KMS-11 (cell line): Measurements from ENCODE around the gene BSND.

Experiments
- H2AFZ ChIP-seq: fragments of 200-600 bp; sonication (generic); 2 replicates; pipeline ENCODE4 v1.6.1; 2016; ENCODE audit warnings: antibody characterized with exemption, mixed run types, low read depth
- H3K27ac ChIP-seq: fragments of 200-600 bp; sonication (generic); 2 replicates; pipeline ENCODE4 v1.6.1; 2016; ENCODE audit warnings: mild to moderate bottlenecking, mixed run types
- H3K27me3 ChIP-seq: fragments of 200-600 bp; sonication (generic); 2 replicates; pipeline ENCODE4 v1.6.1; 2017; ENCODE audit warnings: mild to moderate bottlenecking, low read depth, mixed run types, moderate library complexity; ENCODE audit not compliant: insufficient read depth
- H3K36me3 ChIP-seq: fragments of 200-600 bp; sonication (generic); 2 replicates; pipeline ENCODE4 v1.6.1; 2017; ENCODE audit warnings: mild to moderate bottlenecking, mixed run types; ENCODE audit not compliant: insufficient read depth
- H3K4me1 ChIP-seq: fragments of 200-600 bp; sonication (generic); 2 replicates; pipeline ENCODE4 v1.6.1; 2016; ENCODE audit warnings: mild to moderate bottlenecking, low read depth, mixed run types; ENCODE audit not compliant: poor library complexity, severe bottlenecking
- H3K4me2 ChIP-seq: fragments of 200-600 bp; sonication (generic); 2 replicates; pipeline ENCODE4 v1.7.0; 2016; ENCODE audit warnings: mild to moderate bottlenecking, mixed run types
- H3K4me3 ChIP-seq: fragments of 200-600 bp; sonication (generic); IDR thresholded peaks from 2 replicates; pipeline ENCODE4 v1.6.1; 2017; ENCODE audit warnings: low read depth, low read length, mixed read lengths; ENCODE audit not compliant: insufficient read depth
- H3K79me2 ChIP-seq: fragments of 200-600 bp; sonication (generic); 2 replicates; pipeline ENCODE4 v1.6.1; 2016; ENCODE audit warnings: low read depth, mixed run types; ENCODE audit not compliant: insufficient read depth
- H3K9ac ChIP-seq: fragments of 200-600 bp; sonication (generic); 2 replicates; pipeline ENCODE4 v1.6.1; 2016; ENCODE audit warnings: mild to moderate bottlenecking, mixed run types
- H4K20me1 ChIP-seq: fragments of 200-600 bp; sonication (generic); 2 replicates; pipeline ENCODE4 v1.6.1; 2016; ENCODE audit warnings: mild to moderate bottlenecking, mixed run types; ENCODE audit not compliant: insufficient read depth
- CTCF ChIP-seq: fragments of 200-600 bp; sonication (generic); conservative IDR thresholded peaks from 2 replicates; pipeline ENCODE4 v1.6.1; 2017; ENCODE audit warnings: low read depth, mild to moderate bottlenecking, antibody characterized with exemption, low read length, moderate library complexity, mixed read lengths

Gene BSND

GRCh38 chr1:54985556-54985955 is 13.2 kb upstream of the BSND start:
- H3K9ac ChIP-seq, result no peak overlapping the region
- no peak for TF ChIP-seq CTCF
- no peaks in the 10 kb centered on the region for H3K4me1 ChIP-seq
- no peak overlapping the region for H3K27ac ChIP-seq
- H4K20me1 ChIP-seq, result no peaks in the 10 kb centered on the region
- H3K4me3 ChIP-seq, result no peak overlapping the region
- H2AFZ ChIP-seq, result no peak overlapping the region
- no peaks in the 10 kb centered on the region for H3K36me3 ChIP-seq
- H3K27me3 ChIP-seq, result no peaks in the 10 kb centered on the region
- H3K79me2 ChIP-seq, result no peaks in the 10 kb centered on the region
- H3K4me2 ChIP-seq, result no peak overlapping the region

GRCh38 chr1:54986025-54986424 is 12.7 kb upstream of the BSND start:
- TF ChIP-seq CTCF, result no peak
- Histone ChIP-seq H3K4me3 (no peak overlapping the region), H3K4me1 (no peaks in the 10 kb centered on the region), H3K27ac (no peak overlapping the region), H3K4me2 (no peak overlapping the region), H3K27me3 (no peaks in the 10 kb centered on the region), H3K9ac (no peak overlapping the region), H3K36me3 (no peaks in the 10 kb centered on the region), H4K20me1 (no peaks in the 10 kb centered on the region), H2AFZ (no peak overlapping the region), H3K79me2 (no peaks in the 10 kb centered on the region)

- no peak for TF ChIP-seq CTCF
- Histone ChIP-seq H3K79me2 (no peaks in the 10 kb centered on the region), H3K9ac (no peak overlapping the region), H4K20me1 (no peaks in the 10 kb centered on the region), H3K27me3 (no peaks in the 10 kb centered on the region), H3K36me3 (no peaks in the 10 kb centered on the region), H3K4me2 (no peak overlapping the region), H3K27ac (no peak overlapping the region), H2AFZ (no peak overlapping the region), H3K4me1 (no peaks in the 10 kb centered on the region), H3K4me3 (no peak overlapping the region)
Observed at GRCh38 chr1:54986533-54986932, 12.2 kb upstream of the BSND start.

GRCh38 chr1:54987427-54987826 is 11.3 kb upstream of the BSND start:
- Histone ChIP-seq H3K9ac (no peak overlapping the region), H3K4me1 (no peaks in the 10 kb centered on the region), H3K4me2 (no peak overlapping the region), H3K27ac (no peak overlapping the region), H3K79me2 (no peaks in the 10 kb centered on the region), H3K4me3 (no peak overlapping the region), H3K36me3 (no peaks in the 10 kb centered on the region), H2AFZ (no peak overlapping the region), H3K27me3 (no peaks in the 10 kb centered on the region), H4K20me1 (no peaks in the 10 kb centered on the region)
- TF ChIP-seq CTCF, result no peak
